ENCODE results near the gene PRMT1.

The PRMT1 gene

DNA sequence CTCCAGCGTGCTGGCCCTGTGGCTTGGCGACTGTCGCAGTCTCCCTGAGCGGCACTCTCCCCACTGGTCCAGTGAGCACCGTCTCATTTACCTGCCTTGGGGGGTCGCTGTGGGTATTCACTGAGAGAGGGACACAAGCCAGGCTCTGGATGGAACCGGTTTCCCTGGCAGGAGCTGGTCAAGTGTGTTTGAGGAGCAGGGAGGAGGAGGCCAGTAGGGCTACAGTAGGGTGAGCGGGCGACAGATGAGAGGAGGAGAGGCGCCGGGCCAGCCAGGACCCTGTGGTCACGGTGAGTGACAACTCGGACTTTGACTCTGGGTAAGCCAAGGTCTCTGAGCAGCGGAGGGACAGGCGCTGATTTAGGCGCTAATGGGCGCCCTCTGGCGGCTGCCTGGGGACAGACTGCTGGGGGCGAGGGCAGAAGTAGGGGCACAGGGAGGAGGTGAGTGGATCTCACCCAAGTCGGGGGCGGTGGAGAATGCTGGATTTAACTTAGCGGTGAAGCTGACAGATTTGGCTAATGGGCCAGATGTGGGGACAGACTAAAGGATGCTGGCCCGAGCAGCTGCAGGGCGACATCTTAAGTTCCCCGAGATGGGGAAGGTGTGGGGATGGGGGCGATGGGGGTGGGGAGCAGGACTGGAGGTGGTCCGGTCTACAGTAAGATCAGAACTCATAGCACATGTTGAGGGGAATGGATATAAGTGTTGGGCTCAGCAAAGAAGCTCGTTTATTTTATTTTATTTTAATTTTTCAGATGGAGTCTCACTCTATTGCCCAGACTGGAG lies 4.7 kb upstream of the PRMT1 start:
- no peak for ATAC-seq

DNA sequence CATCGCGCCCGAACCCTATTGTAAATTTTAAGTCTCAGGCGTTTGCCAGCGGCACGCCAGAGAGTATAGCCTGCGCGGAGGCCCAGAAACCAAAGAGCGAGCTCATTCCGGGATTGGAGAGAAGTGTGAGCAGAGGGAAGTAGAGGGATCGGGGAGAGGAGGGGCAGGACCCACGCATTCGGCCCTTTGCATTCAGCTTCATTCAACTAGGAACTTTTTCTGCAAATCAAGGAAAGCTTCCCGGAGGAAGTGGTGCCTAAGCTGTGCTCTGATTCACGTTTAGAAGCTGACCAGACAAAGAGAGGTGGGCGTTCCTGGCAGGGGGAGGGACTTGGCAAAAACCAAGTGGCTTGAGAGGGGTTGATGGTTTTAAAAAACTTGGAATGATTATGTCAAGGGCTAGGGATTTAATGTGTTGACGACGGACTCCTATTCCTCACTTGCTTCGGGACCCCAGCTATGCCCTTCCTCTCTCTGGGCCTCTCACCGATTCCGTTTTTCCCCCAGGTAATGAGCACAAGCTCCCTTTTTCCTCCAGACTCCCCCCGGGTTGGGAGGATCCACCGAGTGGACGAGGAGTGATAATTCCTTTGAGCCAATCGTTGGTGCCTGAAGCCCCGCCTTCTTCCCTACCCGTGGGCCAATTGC lies 811 bp upstream of the PRMT1 start:
- no peak for ATAC-seq

DNA sequence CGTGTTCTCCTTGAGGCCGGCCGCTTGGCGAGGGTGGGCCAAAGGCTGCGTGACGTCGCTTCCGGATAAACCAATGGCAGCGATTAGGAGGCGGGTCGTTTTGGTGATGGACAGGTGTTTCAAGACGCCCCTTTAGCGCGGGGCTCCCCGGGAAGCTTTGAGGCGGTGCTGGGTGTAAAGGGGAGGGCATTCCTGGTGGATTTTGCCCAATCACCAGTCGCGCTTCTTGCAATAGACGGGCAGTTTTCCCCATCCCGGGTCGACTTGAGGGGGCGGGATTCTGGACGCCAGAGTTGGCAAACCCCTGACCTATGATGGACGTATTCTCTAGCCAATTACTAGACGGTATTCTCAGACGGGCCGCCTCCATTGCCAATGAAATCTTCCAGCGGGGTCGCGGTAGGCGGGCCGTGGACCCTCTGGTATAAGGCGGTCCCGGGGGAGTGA lies 264 bp upstream of the PRMT1 start:
- peak; percentile 77 to 78 for ATAC-seq

DNA sequence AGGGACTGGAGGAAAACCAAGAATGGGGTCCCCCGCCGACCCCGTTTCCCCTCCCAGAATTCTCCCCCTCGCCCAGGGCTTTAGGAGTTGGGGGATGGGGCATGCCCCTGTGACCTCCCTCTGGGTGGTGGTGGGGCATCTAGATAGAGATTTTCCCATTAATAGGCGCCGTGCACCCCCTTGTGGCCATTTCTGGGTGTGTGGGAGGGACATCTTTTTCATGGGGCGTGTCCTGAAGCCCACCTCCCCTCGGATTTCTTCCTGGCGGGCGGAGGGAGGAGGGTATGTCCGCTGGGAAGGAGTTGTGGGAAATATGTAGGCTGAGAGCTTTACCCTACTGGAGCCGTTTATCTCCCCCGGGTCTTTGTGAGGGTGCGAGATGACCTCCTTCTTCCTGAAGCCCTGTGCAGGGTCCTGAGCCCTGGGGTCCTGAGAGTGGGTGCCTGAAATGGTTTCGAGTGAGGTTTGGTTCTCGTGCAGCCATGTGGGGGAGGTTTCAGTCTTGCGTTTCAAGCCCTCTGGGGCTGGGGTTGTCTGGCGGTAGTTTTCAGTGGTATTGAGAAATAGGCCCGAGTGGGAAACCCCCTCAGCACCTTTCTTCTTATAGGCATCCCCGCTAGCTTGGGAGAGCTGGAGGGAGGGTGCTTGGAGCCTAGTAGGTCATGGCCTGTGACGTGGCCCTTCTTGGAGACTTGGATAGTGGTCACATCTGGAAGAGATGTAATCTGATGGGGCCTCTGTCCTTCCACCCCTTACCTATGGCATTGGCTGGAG lies 1.0 kb downstream of the PRMT1 start:
- peak; percentile 15 to 27 for ATAC-seq

DNA sequence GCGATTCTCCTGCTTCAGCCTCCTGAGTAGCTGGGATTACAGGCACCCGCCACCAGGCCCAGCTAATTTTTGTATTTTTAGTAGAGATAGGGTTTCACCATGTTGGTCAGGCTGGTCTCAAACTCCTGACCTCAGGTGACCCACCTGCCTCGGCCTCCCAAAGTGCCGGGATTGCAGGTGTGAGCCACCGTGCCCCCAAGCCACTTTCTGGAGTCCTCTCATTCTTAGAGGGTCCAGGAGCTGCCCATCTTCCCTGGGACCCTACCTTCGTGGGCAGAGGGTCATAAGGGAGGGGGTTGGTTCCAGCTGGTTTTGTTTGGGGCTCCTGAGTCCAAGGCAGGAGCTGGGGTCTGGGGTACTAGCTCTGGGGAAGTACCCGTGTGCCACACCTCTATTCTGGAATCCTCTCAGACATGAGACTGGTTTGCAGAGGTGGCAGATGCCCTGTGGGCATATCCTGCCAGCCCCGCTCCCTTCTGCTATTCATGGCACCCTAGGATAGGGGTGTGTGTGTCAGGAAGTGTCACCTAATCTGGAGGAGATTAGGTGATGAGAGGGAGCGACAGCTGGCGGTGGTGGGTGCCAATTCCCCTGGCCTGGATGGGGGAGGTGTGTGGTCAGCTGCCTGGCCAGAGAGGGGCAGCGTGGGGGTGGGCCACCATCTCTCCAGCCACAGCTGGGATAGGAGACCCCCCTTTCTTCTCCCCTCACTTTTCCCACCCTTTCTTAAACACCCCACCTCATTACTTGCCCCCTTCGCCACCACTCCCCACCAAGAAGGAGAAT lies 2.1 kb downstream of the PRMT1 start:
- ATAC-seq: no peak

DNA sequence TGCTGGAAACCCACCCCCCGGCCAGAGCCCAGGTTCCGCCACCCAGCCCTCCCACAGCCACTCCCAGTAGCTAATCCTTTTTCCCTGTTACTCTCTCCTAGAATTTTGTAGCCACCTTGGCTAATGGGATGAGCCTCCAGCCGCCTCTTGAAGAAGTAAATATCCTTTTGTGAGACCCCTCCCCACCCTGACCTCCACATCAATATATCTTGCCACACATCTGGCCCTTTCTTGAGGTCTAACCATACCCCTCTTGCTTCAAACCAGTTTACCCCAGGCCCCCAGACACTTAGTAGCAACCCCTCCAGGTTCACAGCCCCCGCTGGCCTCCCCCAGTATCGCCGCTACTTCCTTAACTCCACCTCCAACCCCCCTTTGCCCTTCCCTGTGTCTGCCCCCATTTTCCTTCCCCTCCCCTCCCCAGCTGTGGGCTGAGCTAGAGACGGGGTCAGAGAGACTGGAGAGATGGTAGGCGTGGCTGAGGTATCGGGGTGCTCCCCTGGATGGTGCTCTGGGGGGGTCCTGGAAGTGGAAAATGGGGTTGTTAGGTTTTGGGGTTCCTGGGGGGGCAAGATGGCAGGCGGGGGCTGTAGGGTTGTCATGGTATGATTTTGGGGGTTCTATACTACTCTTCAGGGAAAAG lies 2.8 kb downstream of the PRMT1 start:
- ATAC-seq: no peak

DNA sequence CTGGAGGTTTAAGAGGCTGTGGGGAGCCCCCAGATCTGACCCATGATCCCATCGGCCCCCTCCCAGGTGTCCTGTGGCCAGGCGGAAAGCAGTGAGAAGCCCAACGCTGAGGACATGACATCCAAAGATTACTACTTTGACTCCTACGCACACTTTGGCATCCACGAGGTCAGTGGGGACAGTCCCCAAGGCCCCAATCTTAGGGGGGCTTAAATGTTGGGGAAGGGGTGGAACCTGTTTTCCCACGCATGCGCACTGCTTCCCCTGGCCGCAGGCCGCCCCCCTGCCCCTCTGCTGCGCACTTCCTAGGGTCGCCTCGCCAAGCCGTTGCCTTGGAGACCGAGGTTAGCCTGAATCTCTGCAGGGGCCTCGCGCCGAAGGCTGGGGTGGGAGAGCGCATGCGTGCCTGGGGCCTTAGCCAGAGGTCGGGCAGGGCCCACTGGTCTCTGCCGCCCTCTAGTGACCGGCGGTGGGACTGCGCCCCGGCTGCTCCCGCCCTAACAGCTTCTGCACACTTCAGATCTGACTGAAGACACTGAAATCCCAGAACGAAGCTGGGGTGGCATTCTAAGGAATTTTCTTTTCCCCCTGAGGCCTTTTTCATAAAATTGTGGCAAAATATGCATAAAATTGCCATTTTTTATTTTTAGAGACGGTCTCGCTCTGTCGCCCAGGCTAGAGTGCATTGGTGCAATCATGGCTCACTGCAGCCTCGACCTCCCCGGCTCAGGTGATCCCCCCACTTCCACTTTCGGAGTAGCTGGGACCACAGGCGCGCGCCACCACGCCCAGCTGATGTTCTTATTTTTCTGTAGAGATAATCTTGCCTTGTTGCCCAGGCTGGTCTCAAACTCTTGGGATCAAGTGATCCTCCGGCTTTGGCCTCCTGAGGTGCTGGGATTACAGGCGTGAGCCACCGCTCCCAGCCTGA lies 3.6 kb downstream of the PRMT1 start:
- ATAC-seq: peak; percentile 3 to 5

DNA sequence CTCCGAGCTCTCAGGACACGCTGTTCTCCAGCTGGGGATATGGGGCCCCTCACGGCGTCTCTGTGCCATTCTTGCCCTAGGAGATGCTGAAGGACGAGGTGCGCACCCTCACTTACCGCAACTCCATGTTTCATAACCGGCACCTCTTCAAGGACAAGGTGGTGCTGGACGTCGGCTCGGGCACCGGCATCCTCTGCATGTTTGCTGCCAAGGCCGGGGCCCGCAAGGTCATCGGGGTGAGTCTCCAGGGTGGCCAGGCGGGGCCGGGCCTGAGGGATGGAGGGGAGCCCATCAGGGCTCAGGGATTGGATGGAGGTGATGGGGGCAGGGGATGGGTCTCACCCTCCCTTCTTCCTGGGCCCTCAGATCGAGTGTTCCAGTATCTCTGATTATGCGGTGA lies 4.8 kb downstream of the PRMT1 start:
- no peak for ATAC-seq

DNA sequence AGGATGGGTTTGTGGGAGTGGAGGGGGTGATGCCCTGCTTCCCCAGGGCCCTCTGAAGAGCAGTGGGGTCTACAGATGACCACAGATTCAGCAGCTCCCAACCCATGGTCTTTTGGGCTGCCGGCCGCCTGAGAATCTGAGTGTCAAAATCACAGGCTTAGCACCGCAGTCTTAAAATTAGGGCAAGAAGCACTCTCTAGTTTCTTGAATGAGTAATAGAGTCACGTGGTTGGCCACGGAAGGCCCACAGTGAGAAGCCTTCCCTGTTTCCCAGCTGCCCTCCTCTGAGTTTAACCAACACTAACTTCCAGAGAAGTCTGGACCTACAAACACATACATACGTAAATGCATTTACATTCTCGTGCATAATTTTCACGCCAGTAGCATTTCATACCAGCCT lies 5.2 kb downstream of the PRMT1 start:
- ATAC-seq: no peak

DNA sequence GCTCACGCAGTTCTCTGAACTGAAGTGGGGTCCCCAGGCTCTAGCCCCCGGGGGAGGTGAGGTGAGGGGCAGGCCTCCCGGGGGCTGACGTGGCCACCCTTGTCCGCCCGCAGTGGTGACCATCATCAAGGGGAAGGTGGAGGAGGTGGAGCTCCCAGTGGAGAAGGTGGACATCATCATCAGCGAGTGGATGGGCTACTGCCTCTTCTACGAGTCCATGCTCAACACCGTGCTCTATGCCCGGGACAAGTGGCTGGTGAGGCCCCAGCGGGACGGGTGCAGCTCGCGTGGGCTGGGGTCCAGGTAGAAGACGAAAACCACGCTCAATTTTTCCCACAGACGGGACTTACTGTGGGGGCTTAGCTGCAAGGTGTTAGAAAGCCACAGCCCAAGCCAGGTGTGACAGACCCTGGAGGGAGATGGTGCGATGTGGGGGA lies 6.8 kb downstream of the PRMT1 start:
- no peak for ATAC-seq

DNA sequence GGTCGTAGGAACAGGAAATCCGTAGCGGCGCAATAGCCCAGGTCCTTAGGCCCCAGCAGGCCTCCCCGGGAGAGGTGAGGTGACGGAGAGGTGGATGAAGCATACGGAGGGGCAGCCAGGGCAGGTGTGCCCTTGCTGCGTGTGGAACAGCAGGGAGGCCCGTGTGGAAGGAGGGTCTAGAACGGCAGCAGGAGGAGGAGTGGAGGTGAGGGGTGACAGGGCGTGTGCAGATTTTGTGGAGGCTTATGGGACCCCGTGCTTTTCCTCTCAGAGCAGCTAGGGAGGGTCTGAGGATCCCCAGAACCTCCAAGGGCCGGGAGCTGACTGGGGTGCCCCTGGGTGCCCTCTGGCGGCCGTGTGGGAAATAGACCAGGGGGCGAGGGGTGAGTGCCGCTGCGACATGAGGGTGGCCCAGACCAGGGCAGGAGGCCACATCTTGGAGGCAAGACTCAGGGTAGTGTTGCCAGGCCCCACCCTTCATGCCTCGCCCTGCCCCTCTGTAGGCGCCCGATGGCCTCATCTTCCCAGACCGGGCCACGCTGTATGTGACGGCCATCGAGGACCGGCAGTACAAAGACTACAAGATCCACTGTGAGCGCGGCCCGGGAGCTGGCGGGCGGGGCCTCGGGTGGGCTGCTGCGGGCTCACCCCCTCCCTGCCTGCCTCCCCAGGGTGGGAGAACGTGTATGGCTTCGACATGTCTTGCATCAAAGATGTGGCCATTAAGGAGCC lies 7.3 kb downstream of the PRMT1 start:
- ATAC-seq: no peak

DNA sequence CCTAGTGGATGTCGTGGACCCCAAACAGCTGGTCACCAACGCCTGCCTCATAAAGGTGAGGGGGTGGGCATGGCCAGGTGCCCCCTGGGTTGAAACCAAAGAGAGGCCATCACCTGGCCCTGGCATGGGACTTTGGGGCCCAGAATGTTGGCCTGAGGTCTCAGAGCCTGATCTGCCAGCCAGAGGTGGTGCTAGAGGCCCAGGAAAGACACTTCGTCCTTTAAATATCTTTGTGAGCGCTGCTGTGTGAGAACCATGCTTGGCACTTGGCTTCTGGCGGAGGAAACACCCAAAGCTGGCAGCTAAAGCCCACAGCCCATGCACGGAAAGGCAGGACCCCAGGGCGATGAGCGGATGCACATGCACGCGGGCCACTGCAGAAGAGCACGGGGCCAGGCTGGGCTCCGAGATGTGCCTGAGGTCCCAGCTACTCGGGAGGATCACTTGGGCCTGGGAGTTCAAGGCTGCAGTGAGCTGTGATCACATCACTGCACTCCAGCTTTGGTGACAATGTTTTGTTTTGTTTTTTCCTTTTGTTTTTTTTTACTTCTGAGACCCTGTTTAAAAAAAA lies 8.0 kb downstream of the PRMT1 start:
- ATAC-seq: no peak

DNA sequence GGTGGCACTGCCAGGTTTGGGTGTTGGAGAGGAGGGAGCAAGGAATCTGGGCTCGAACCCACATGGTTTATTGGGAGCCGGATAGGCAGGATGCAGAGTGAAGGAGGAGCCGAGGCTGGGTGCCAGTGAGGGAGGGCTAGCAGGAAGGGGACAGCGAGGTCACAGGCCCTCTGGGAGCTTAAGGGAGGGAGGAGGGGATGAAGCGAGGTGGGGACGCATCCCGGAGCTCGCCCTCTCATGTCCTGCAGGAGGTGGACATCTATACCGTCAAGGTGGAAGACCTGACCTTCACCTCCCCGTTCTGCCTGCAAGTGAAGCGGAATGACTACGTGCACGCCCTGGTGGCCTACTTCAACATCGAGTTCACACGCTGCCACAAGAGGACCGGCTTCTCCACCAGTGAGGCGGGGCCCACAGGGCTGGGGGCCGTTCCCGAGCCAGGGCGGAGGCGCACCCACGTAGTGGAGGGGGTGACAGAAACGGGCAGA lies 8.8 kb downstream of the PRMT1 start:
- ATAC-seq: no peak

DNA sequence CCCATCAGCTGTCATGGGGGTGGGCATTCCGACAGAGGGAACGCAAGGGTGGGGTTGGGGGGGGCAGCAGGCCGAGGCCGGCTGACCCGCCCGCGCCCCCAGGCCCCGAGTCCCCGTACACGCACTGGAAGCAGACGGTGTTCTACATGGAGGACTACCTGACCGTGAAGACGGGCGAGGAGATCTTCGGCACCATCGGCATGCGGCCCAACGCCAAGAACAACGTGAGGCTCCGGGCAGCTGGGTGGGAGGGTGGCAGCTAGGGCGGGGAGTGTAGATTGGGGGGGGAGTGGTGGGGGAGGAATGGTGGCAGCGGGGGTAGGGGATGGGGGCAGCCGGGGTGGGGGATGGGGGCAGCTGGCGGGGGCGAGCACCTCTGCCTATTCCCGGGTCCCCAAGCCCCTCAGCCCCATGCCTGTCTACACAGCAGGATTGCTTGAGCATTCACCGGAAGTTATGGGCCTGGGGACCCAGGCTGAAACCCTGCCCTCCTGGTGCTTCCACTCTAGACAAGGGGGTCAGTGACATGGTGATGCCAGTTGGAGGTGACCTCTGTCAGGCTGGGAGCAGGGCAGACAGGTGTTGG lies 9.5 kb downstream of the PRMT1 start:
- ATAC-seq: no peak

DNA sequence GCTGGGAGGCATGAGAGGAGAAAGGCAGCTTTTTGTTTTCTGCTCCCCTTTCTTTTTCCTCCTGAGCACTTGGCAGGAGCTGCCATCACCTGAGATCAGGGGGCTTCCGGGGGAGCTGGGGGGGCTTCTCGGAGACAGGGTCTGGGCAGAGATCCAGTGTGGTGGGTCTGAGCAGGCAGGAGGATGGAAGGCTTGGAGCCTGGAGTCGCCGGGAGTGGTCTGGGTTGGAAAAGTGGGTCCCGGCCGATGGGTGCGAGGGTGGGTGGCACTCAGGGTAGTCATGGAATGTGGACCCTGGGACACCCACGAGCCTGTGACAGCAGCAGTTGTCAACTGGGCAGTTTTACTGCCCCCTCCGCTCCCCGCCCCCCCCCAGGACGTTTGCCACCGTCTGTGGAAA lies 10.1 kb downstream of the PRMT1 start:
- ATAC-seq: no peak

DNA sequence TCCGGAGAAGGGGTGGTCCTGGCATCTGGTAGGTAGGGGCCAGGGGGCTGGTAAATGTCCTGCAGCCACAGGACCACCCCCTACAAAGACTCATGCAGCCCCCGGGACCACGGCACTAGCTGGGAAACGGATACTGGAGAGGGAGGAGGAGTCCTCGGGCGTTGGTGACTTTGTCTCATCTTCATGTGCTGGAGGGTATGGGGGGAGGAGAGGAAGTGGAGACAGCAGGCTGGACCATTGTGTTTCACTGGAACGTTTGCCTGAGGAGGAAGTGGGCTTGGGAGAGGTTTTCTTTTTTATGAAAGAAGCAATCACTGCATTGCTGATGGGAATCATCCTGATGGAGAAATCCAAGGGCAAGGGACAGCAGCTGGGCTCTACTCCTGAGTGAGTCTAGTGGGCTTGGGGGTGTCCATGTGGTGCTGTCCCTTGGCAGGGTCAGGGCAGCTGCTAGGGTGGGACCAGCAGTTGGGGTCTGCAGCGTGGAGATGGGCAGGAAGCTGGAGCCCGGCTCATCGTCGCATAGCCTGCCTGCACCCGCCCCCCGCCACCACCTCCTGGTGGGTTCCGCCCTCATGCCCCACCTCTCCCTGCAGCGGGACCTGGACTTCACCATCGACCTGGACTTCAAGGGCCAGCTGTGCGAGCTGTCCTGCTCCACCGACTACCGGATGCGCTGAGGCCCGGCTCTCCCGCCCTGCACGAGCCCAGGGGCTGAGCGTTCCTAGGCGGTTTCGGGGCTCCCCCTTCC lies 10.7 kb downstream of the PRMT1 start:
- ATAC-seq: no peak

DNA sequence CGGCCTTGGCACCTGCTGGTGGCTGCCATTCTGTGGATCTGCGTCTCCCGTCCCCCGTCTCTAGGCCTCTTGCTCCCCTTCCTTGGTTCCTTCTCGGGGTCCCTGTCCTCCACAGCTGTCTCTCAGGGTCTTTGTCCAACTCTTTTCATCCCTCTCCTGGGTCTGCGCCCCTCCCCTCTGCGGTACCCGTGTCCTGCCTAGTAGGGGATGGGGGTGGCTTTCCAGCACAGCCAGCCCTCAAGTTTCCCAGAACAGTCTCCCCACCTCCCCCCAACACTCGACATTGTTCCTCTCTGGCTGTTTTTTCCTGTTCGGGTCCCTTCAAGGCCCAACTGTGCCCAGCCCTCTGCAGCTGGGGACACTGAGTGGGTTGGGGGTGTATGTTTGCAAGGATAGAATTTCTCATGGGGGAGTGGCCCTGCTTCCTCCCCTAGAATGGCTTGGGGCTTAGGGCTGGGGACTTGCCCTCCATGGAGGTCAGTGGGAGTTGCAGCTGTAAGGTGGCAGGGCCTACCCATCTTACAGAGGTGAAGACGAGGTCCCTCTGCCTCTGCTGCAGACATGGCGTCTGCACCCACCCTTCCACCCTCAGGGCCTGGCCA lies 11.6 kb downstream of the PRMT1 start:
- ATAC-seq: no peak

Data from activated CD4-positive, CD25-positive, alpha-beta regulatory T cell treated with anti-CD3 and anti-CD28 coated beads, Interleukin-2, amount 50 U/mL, for 24 hours (primary cell).